ENCODE measurements around the gene SLX9. TPM values are rescaled to one million over a fixed set of nuclear protein-coding genes. Genes with fewer than 3 reads are reported as not detected.

SLX9 gene
- total RNA-seq, 6 experiments from 2014 or later, result 27.7 to 34.7 (median 31.5) TPM

DNA sequence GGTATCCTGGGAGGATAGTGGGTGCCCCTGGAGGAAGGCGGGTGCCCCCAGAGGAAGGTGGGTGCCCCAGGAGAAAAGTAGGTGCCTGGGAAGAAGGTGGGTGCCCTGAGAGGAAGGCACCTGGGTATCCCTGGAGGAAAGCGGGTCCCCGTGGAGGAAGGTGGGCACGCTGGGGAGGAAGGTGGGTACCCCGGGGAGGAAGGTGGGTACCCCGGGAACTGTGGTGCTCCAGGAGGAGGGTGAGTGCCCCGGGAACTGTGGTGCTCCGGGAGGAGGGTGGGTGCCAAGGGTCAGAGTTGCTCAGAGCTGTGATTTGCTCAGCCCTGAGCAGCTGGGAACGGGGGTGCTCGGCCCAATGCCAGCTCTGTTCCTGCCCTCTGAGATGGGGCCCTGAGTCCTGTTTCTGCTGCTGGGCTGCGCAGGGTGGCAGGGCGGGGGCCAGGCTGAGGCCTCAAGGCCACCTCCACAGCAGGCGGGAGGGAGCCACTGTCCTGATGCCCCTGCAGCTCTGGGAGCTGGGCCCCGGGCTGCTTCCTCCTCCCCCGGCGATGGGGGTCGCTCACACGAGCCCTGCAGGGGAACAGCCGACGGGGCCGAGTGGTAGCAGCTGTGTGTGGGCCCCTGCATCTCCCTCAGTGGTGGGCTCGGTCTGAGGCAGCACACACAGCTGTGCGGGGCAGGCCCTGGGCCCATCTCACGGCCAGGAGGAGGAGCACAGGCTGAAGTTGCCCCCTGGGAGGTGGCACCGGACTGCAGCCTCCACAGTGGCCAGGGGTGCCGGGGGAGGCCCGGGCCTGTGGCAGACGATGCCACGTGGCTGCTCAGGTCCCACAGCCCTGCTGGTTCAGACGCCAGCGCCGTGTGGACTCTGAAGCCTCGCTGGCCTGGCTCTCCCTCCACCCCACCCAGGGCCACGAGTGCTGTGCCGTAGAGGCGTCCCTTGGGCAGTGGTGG, 57.4 kb downstream of the SLX9 start:
- Mint-ChIP-seq H3K4me1 (ENCODE audit: low read depth) (no peaks in the 10 kb centered on the region), H3K4me3 (no peak overlapping the region), H3K36me3 (ENCODE audit: low read depth) (no peaks in the 10 kb centered on the region), H3K9me3 (no peaks in the 10 kb centered on the region), H3K27ac (no peak overlapping the region), H3K27me3 (ENCODE audit: insufficient read depth) (peaks cover 5% of the 10 kb centered on the region)
- no peak for DNase-seq
- TF ChIP-seq, protein P1, sequence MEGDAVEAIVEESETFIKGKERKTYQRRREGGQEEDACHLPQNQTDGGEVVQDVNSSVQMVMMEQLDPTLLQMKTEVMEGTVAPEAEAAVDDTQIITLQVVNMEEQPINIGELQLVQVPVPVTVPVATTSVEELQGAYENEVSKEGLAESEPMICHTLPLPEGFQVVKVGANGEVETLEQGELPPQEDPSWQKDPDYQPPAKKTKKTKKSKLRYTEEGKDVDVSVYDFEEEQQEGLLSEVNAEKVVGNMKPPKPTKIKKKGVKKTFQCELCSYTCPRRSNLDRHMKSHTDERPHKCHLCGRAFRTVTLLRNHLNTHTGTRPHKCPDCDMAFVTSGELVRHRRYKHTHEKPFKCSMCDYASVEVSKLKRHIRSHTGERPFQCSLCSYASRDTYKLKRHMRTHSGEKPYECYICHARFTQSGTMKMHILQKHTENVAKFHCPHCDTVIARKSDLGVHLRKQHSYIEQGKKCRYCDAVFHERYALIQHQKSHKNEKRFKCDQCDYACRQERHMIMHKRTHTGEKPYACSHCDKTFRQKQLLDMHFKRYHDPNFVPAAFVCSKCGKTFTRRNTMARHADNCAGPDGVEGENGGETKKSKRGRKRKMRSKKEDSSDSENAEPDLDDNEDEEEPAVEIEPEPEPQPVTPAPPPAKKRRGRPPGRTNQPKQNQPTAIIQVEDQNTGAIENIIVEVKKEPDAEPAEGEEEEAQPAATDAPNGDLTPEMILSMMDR (IDR thresholded peaks at IDR 0.05), result no peak

DNA sequence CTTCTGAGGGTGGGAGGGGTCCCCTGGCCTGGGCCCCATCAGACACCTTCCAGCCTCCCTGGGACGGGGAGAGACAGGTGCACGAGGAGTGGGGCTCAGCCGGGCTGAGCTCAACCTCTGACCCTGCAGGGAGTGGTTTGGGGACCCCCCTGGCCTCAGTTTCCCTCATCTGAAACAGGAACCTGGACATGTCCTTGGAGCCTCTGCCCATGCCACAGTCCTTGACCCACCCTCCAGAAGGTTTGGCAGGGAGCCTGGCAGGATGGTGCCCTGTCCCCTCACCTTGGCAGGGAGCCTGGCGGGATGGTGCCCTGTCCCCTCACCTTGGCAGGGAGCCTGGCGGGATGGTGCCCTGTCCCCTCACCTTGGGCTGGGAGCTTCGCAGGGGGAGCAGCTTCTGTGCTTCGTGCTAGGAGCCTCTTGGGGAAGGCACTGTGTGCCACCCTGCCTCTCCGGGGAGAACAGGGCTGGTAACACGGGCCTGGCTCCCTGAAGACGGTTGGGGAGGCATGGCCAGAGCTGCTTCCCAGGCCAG, 58.3 kb downstream of the SLX9 start:
- Mint-ChIP-seq H3K9me3 (no peaks in the 10 kb centered on the region), H3K27ac (no peak overlapping the region), H3K27me3 (ENCODE audit: insufficient read depth) (peaks cover 10% of the 10 kb centered on the region), H3K36me3 (ENCODE audit: low read depth) (no peaks in the 10 kb centered on the region), H3K4me1 (ENCODE audit: low read depth) (no peaks in the 10 kb centered on the region), H3K4me3 (no peak overlapping the region)
- TF ChIP-seq, protein P1 (IDR thresholded peaks at IDR 0.05), result no peak
- no peak for DNase-seq

DNA sequence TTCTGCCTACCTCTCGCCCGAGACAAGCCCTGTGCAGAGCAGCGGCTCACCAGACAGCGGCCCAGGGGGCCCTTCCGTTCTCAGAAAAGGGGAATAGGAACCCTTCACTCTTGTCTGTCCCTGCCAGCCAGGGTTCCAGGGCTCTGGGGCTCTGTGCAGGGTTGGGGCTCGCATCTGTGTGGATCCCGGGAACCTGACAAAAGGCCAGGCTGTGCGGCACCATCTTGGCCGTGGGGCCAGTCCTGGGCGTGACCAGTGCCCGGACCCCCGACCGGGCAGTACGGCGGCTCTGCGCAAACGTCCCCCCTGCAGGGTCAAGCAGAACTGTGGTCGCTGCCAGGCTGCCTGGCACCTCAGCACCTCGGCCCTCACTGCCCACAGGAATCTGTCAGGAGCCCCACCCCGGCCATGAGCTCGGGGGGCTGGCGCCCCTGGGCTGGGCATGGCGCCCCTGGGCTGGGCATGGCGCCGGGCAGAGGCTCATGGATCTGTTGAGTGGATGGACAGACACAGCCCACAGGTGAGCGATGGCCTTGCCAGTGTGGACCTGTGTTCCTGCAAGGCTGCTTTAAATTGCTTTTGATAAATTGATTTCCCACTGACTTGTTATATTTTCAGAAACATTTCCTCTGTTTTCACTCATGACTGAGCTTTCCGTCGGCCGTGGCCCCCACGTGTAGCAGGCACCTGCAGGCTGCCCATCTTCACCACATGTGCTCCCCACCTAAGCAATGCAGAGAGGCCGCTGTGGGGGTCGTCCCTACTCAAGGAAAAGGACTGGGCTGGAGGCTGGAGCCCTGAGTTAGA, 59.0 kb downstream of the SLX9 start:
- DNase-seq, result no peak
- TF ChIP-seq, protein P1 (IDR thresholded peaks at IDR 0.05), result no peak
- Mint-ChIP-seq H3K9me3 (no peaks in the 10 kb centered on the region), H3K4me3 (no peak overlapping the region), H3K4me1 (ENCODE audit: low read depth) (no peaks in the 10 kb centered on the region), H3K27ac (no peak overlapping the region), H3K36me3 (ENCODE audit: low read depth) (no peaks in the 10 kb centered on the region), H3K27me3 (ENCODE audit: insufficient read depth) (peaks cover 11% of the 10 kb centered on the region)

DNA sequence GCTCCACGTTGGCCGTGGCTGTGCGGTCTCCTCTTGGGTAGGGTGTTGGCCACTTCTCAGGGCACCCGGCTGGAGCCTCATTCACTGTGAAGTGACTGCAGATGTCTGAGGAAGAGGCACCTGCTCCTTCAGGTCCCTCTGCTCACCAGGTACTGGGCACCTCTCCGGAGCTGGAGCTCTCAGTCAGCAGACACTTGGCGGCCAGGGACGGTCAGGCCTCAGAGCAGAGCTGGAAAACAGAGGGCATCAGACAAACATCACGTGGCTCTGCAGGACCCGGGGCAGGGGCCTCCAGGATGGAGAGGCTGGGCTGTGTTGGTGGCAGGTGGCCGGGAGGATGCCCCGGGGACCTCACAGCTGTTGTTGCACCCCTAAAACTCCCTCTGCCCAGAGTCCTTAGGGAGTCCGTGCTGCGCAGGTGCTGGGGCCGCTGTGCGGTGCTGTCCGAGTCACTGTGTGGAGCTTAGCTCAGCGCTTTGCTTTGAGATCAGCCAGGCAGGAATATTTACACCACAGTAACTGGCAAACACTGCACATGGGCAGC, 59.7 kb downstream of the SLX9 start:
- H3K9me3 Mint-ChIP-seq, result no peaks in the 10 kb centered on the region
- DNase-seq, result no peak
- H3K27ac Mint-ChIP-seq, result no peak overlapping the region
- TF ChIP-seq, protein P1 (IDR thresholded peaks at IDR 0.05), result no peak
- no peak overlapping the region for H3K4me3 Mint-ChIP-seq
- H3K4me1 Mint-ChIP-seq (ENCODE audit: low read depth), result no peaks in the 10 kb centered on the region
- peaks cover 11% of the 10 kb centered on the region for H3K27me3 Mint-ChIP-seq (ENCODE audit: insufficient read depth)
- no peaks in the 10 kb centered on the region for H3K36me3 Mint-ChIP-seq (ENCODE audit: low read depth)

DNA sequence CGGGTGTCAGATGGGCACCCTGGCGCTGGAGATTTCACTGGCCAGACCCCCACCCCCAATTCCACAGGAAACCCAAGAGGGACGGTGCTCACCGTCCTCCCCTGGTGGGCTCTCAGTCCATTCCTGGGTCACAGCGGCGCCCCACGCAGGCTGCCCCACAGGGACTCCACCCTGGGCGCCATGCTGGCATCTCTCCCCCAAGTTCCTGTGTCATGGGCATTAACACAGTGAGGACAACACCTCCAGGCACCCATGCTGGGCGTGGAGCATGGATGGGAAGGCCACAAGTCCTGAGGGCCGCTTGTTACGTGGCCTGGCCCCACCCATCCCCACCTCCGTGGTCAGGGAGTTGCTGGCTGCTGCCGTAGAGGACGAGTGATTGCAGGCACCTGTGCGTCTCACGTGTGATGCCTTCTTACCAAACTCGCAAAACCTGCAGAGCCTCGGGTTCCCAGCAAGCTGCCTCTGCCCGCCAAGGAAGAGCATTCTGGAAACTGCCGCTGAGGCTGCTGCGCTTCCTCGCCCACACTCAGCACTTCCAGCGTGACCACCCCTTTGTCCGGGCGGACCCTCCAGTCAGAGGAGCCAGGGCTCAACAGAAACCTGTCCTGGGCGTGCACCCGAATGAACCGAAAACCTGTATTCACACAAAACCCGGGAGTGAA, 60.3 kb downstream of the SLX9 start:
- no peak overlapping the region for H3K4me3 Mint-ChIP-seq
- no peaks in the 10 kb centered on the region for H3K9me3 Mint-ChIP-seq
- TF ChIP-seq, protein P1 (IDR thresholded peaks at IDR 0.05), result no peak
- peaks cover 11% of the 10 kb centered on the region for H3K27me3 Mint-ChIP-seq (ENCODE audit: insufficient read depth)
- no peak for DNase-seq
- H3K27ac Mint-ChIP-seq, result no peak overlapping the region
- H3K36me3 Mint-ChIP-seq (ENCODE audit: low read depth), result no peaks in the 10 kb centered on the region
- no peaks in the 10 kb centered on the region for H3K4me1 Mint-ChIP-seq (ENCODE audit: low read depth)

Measured in HFFc6 (cell line).